ENCODE results near the gene COL11A2.

Gene COL11A2

DNA sequence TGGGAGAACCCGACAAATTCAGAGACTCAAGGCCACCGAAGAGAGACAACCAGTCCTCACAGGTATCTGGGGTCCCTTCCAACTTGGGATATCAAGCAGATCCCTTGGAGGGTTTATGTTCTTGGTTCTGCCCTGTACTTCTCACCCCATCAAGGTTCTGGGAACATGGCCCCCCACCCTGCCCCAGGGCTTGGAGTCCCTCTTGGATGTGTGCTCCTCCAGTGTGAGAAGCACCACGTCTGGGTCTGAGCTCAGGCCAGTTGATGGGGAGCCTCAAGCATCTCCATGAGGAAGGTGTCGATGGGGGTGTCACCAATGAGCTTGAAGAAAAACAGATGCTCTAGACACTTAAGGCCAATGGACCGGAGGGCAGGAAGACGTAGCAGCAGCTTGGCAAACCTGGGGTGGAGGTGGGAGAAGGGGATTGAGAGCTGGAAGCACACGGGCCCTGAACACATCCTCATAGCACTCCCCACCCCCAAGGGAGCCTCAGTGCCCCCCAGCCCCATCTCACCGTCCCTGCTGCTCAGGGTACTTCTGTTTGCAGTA, 2.2 kb upstream of the COL11A2 start:
- TF ChIP-seq ZFP3 (CRISPR knock-in tag; IDR thresholded peaks at IDR 0.05): no peak
- TF ChIP-seq TCF4 (CRISPR knock-in tag; IDR thresholded peaks at IDR 0.05; ENCODE audit: borderline replicate concordance): no peak
- TF ChIP-seq TOX (CRISPR knock-in tag; IDR thresholded peaks at IDR 0.05; ENCODE audit: borderline replicate concordance): no peak
- TF ChIP-seq, protein P1, sequence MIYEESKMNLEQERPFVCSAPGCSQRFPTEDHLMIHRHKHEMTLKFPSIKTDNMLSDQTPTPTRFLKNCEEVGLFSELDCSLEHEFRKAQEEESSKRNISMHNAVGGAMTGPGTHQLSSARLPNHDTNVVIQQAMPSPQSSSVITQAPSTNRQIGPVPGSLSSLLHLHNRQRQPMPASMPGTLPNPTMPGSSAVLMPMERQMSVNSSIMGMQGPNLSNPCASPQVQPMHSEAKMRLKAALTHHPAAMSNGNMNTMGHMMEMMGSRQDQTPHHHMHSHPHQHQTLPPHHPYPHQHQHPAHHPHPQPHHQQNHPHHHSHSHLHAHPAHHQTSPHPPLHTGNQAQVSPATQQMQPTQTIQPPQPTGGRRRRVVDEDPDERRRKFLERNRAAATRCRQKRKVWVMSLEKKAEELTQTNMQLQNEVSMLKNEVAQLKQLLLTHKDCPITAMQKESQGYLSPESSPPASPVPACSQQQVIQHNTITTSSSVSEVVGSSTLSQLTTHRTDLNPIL (CRISPR knock-in tag; IDR thresholded peaks at IDR 0.05; ENCODE audit: low read depth): no peak
- TF ChIP-seq GLIS3 (CRISPR knock-in tag; IDR thresholded peaks at IDR 0.05): no peak
- no peak for TF ChIP-seq BACH2 (CRISPR knock-in tag; IDR thresholded peaks at IDR 0.05; ENCODE audit: borderline replicate concordance)
- TF ChIP-seq ZNF565 (CRISPR knock-in tag; conservative IDR thresholded peaks at IDR 0.05; ENCODE audit: low read depth): no peak
- TF ChIP-seq TSHZ2 (CRISPR knock-in tag; IDR thresholded peaks at IDR 0.05): no peak
- no peak for TF ChIP-seq PPARA (CRISPR knock-in tag; IDR thresholded peaks at IDR 0.05; ENCODE audit: borderline replicate concordance)
- TF ChIP-seq, protein P2, sequence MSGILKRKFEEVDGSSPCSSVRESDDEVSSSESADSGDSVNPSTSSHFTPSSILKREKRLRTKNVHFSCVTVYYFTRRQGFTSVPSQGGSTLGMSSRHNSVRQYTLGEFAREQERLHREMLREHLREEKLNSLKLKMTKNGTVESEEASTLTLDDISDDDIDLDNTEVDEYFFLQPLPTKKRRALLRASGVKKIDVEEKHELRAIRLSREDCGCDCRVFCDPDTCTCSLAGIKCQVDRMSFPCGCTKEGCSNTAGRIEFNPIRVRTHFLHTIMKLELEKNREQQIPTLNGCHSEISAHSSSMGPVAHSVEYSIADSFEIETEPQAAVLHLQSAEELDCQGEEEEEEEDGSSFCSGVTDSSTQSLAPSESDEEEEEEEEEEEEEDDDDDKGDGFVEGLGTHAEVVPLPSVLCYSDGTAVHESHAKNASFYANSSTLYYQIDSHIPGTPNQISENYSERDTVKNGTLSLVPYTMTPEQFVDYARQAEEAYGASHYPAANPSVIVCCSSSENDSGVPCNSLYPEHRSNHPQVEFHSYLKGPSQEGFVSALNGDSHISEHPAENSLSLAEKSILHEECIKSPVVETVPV (CRISPR knock-in tag; IDR thresholded peaks at IDR 0.05): no peak
- no peak for TF ChIP-seq ZC3H10 (CRISPR knock-in tag; IDR thresholded peaks at IDR 0.05)
- no peak for TF ChIP-seq ZNF70 (CRISPR knock-in tag; IDR thresholded peaks at IDR 0.05)
- TF ChIP-seq ARNTL (CRISPR knock-in tag; IDR thresholded peaks at IDR 0.05; ENCODE audit: borderline replicate concordance, low read depth): no peak
- TF ChIP-seq RARB (CRISPR knock-in tag; IDR thresholded peaks at IDR 0.05): no peak
- no peak for ATAC-seq

- no peak for ATAC-seq
Measured at GRCh38 chr6:33193619-33194018, 1.4 kb upstream of the COL11A2 start.

GRCh38 chr6:33192671-33193602, 670 bp upstream of the COL11A2 start:
- TF ChIP-seq PPARA (CRISPR knock-in tag; IDR thresholded peaks at IDR 0.05; ENCODE audit: borderline replicate concordance): no peak
- TF ChIP-seq, protein P3, sequence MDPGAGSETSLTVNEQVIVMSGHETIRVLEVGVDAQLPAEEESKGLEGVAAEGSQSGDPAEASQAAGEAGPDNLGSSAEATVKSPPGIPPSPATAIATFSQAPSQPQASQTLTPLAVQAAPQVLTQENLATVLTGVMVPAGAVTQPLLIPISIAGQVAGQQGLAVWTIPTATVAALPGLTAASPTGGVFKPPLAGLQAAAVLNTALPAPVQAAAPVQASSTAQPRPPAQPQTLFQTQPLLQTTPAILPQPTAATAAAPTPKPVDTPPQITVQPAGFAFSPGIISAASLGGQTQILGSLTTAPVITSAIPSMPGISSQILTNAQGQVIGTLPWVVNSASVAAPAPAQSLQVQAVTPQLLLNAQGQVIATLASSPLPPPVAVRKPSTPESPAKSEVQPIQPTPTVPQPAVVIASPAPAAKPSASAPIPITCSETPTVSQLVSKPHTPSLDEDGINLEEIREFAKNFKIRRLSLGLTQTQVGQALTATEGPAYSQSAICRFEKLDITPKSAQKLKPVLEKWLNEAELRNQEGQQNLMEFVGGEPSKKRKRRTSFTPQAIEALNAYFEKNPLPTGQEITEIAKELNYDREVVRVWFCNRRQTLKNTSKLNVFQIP (CRISPR knock-in tag; IDR thresholded peaks at IDR 0.05; ENCODE audit: borderline replicate concordance, low read depth): no peak
- ATAC-seq: no peak; the same call in 2 of the 3 replicates

More at GRCh38 chr6:33193619-33194018, 1.4 kb upstream of the COL11A2 start:
- TF ChIP-seq GLIS3 (CRISPR knock-in tag; IDR thresholded peaks at IDR 0.05) (no peak), ZNF8 (CRISPR knock-in tag; IDR thresholded peaks at IDR 0.05) (no peak), CSDC2 (CRISPR knock-in tag; IDR thresholded peaks at IDR 0.05) (no peak), TCF4 (CRISPR knock-in tag; IDR thresholded peaks at IDR 0.05; ENCODE audit: borderline replicate concordance) (no peak), ISL1 (CRISPR knock-in tag; IDR thresholded peaks at IDR 0.05) (no peak)
- TF ChIP-seq, protein P3 (CRISPR knock-in tag; IDR thresholded peaks at IDR 0.05; ENCODE audit: borderline replicate concordance, low read depth): no peak
- TF ChIP-seq, protein P2 (CRISPR knock-in tag; IDR thresholded peaks at IDR 0.05): no peak

Data from SK-N-SH treated with all-trans-retinoic acid at 6 μM for 48 hours (cell line).